CD14-positive monocyte (primary cell): Measurements from ENCODE around the gene RHOU. TPM values are rescaled to one million over a fixed set of nuclear protein-coding genes. Genes with fewer than 3 reads are reported as not detected.
A peak's percentile ranks its signal among the peaks of the same experiment; 100 is the strongest.

Experiments used
- DNase-seq, 3 donors: peaks; one replicate each; pipeline ENCODE4 v3.0.0-alpha.2; 2011 to 2022
- H2AFZ ChIP-seq: 2 replicates; pipeline ENCODE4 v1.6.0; 2012; ENCODE audit warnings: mild to moderate bottlenecking, low read depth, low read length, inconsistent platforms; ENCODE audit not compliant: insufficient read depth, poor library complexity, severe bottlenecking
- H3K27ac ChIP-seq, 2 donors: 1 replicate in 1 of 2; 2 replicates in 1 of 2; pipeline ENCODE4 v1.5.1; 2012 to 2013; ENCODE audit warnings: low read length in 2 of 2, control low read depth in 1 of 2, inconsistent platforms in 1 of 2, low read depth in 1 of 2, mild to moderate bottlenecking in 1 of 2
- H3K27me3 ChIP-seq, 2 donors: one replicate each; pipeline versions ENCODE4 v1.6.0 to v1.6.1; 2011 to 2013; ENCODE audit warnings: low read length in 2 of 2; ENCODE audit not compliant: control insufficient read depth in 2 of 2, insufficient read depth in 2 of 2
- H3K36me3 ChIP-seq, 2 donors: replicated peaks in 1 of 2; 1 replicate in 1 of 2; 2 replicates in 1 of 2; pipeline versions ENCODE4 v1.5.1 to v1.6.1; 2012 to 2013; ENCODE audit warnings: low read length in 2 of 2, control low read depth in 1 of 2, inconsistent platforms in 1 of 2, mild to moderate bottlenecking in 1 of 2; ENCODE audit not compliant: insufficient read depth in 2 of 2, control insufficient read depth in 1 of 2
- H3K4me1 ChIP-seq, 2 donors: 1 replicate in 1 of 2; 2 replicates in 1 of 2; pipeline versions ENCODE4 v1.5.1 to v1.6.1; 2012 to 2013; ENCODE audit warnings: low read length in 2 of 2, control low read depth in 1 of 2, inconsistent platforms in 1 of 2, mild to moderate bottlenecking in 1 of 2, moderate library complexity in 1 of 2; ENCODE audit not compliant: insufficient read depth in 2 of 2, control insufficient read depth in 1 of 2
- H3K4me2 ChIP-seq: replicated peaks from 2 replicates; pipeline ENCODE3; 2012; ENCODE audit warnings: low read length, moderate library complexity, mild to moderate bottlenecking; ENCODE audit not compliant: poor library complexity, severe bottlenecking; ENCODE audit errors: extremely low read depth
- H3K4me3 ChIP-seq, 3 experiments: fragments of 200-600 bp in 1 of 3; sonication (generic) in 1 of 3; replicated peaks in 1 of 3; 1 replicate in 2 of 3; 2 replicates in 1 of 3; pipeline ENCODE4 v1.5.1; 2011 to 2013; ENCODE audit warnings: low read length in 3 of 3, mild to moderate bottlenecking in 3 of 3, control low read depth in 2 of 3, low read depth in 2 of 3, inconsistent platforms in 1 of 3, moderate library complexity in 1 of 3
- H3K79me2 ChIP-seq: 2 replicates; pipeline ENCODE4 v1.6.0; 2012; ENCODE audit warnings: mild to moderate bottlenecking, control low read depth, inconsistent platforms, low read length, moderate library complexity; ENCODE audit not compliant: insufficient read depth
- H3K9ac ChIP-seq: 2 replicates; pipeline ENCODE4 v1.6.0; 2017; ENCODE audit warnings: low read length, mild to moderate bottlenecking; ENCODE audit not compliant: insufficient read depth, poor library complexity, severe bottlenecking
- H3K9me3 ChIP-seq, 2 donors: replicated peaks in 1 of 2; 1 replicate in 1 of 2; 2 replicates in 1 of 2; pipeline versions ENCODE4 v1.5.1 to v1.6.1; 2012 to 2013; ENCODE audit warnings: low read length in 2 of 2, control low read depth in 1 of 2; ENCODE audit not compliant: control insufficient read depth in 1 of 2, insufficient read depth in 1 of 2
- H4K20me1 ChIP-seq: 2 replicates; pipeline ENCODE4 v1.6.0; 2012; ENCODE audit warnings: mild to moderate bottlenecking, low read length, control low read depth, moderate library complexity; ENCODE audit not compliant: insufficient read depth
- H3K27ac Mint-ChIP-seq, 7 donors: one replicate each; pipeline ENCODE4 v1.8.0; 2020; ENCODE audit warnings: mild to moderate bottlenecking in 7 of 7, mixed read lengths in 7 of 7, moderate library complexity in 6 of 7, inconsistent platforms in 2 of 7
- H3K27me3 Mint-ChIP-seq, 3 donors: one replicate each; pipeline ENCODE4 v1.8.0; 2021 to 2022; ENCODE audit warnings: low read depth in 3 of 3, mild to moderate bottlenecking in 3 of 3, mixed read lengths in 3 of 3, moderate library complexity in 3 of 3, inconsistent platforms in 1 of 3
- H3K36me3 Mint-ChIP-seq, 2 donors: one replicate each; pipeline ENCODE4 v1.8.0; 2020; ENCODE audit warnings: mixed read lengths in 2 of 2, inconsistent platforms in 1 of 2, mild to moderate bottlenecking in 1 of 2
- H3K4me1 Mint-ChIP-seq: one replicate; pipeline ENCODE4 v1.8.0; 2020; ENCODE audit warnings: mild to moderate bottlenecking, mixed read lengths
- H3K4me3 Mint-ChIP-seq, 2 donors: one replicate each; pipeline ENCODE4 v1.8.0; 2020; ENCODE audit warnings: mild to moderate bottlenecking in 2 of 2, mixed read lengths in 2 of 2, moderate library complexity in 1 of 2
- H3K9me3 Mint-ChIP-seq, 7 donors: one replicate each; pipeline ENCODE4 v1.8.0; 2020 to 2022; ENCODE audit warnings: mixed read lengths in 7 of 7, mild to moderate bottlenecking in 6 of 7, moderate library complexity in 6 of 7, inconsistent platforms in 2 of 7
- WGBS: methylation state at CpG from one replicate; pipeline ENCODE4 v1.1.5; 2013; ENCODE audit warnings: missing lambda C conversion rate; ENCODE audit not compliant: insufficient coverage; 5-methylcytosine and 5-hydroxymethylcytosine counted together
- intact Hi-C, 2 donors: fragments of 100-400 bp; cut with micrococcal nuclease; formaldehyde crosslinking; loops; one replicate each; pipeline versions ENCODE4 v1.15.0 to v1.15.1; 2023
- polyA plus RNA-seq, 3 donors: library from polyadenylated mRNA; depleted of rRNA in 1 of 3; unstranded in 2 of 3; stranded (reverse) in 1 of 3; fragments of 300-500 nt in 2 of 3; fragments of >200 nt in 1 of 3; fragmentation: Illumina TruSeq in 2 of 3; gene quantifications; 1 replicate in 2 of 3; 2 replicates in 1 of 3; pipeline ENCODE4 v1.2.3, GENCODE V29; 2012 to 2021
- TF ChIP-seq, protein P1 (sequence below): fragments of 200-600 bp; IDR thresholded peaks from one replicate; pipeline ENCODE4 v1.8.0; 2022; ENCODE audit warnings: antibody characterized with exemption, mild to moderate bottlenecking

The RHOU gene
- polyA plus RNA-seq, 3 donors, result 4.1 to 11.6 (median 4.8) TPM

DNA sequence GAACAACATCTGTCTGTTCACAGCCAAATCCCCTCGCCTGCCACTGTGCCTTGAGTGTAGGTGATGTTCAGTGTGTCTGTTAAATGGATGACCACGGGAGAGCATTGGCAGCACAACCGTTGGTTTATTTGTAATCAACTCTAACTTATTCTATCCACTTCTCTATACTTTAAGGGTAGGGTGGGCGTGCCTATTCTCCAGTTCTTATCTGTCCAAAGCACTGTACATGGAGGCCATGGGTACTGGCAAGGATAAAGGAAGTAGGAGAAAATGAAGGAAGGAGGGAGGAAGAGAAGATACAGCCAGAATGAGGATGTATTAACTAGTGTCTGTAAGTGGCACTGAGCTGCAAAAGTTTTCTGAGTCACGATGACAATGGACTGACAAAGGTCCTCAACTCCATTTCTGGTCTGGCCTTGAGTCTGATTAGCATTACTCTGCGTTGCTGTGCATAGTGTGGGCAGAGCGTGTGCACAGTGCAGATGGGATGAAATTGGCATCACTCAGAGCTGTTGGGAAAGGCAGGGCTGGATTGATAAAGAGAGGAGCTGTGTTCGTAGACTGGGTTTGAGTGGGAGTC is 7.1 kb downstream of the RHOU start:
- Mint-ChIP-seq H3K27me3 (no peaks in the 10 kb centered on the region), H3K9me3 (peaks cover 0 to 2% (median 0%) of the 10 kb centered on the region in 7 donors), H3K27ac (peak overlapping the region in 6 of 7 donors; percentile 39 to 89 (median 84)), H3K4me1 (peaks cover 45% of the 10 kb centered on the region), H3K4me3 (no peak overlapping the region), H3K36me3 (peaks cover 76 to 87% of the 10 kb centered on the region in 2 donors)
- no peak overlapping the region for H3K4me2 ChIP-seq
- WGBS, result 80% methylated on average over 4 of the region's 8 CpGs
- no peak overlapping the region for H2AFZ ChIP-seq
- no peak overlapping the region for H3K9ac ChIP-seq
- H3K4me3 ChIP-seq, result no peak overlapping the region
- peaks cover 43 to 93% of the 10 kb centered on the region in 2 donors for H3K36me3 ChIP-seq
- peak; percentile 7 to 42 (median 41) for DNase-seq
- peak overlapping the region in 1 of 2 donors; percentile 66 for H3K27ac ChIP-seq
- TF ChIP-seq, protein P1, sequence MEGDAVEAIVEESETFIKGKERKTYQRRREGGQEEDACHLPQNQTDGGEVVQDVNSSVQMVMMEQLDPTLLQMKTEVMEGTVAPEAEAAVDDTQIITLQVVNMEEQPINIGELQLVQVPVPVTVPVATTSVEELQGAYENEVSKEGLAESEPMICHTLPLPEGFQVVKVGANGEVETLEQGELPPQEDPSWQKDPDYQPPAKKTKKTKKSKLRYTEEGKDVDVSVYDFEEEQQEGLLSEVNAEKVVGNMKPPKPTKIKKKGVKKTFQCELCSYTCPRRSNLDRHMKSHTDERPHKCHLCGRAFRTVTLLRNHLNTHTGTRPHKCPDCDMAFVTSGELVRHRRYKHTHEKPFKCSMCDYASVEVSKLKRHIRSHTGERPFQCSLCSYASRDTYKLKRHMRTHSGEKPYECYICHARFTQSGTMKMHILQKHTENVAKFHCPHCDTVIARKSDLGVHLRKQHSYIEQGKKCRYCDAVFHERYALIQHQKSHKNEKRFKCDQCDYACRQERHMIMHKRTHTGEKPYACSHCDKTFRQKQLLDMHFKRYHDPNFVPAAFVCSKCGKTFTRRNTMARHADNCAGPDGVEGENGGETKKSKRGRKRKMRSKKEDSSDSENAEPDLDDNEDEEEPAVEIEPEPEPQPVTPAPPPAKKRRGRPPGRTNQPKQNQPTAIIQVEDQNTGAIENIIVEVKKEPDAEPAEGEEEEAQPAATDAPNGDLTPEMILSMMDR, result no peak
- no peaks in the 10 kb centered on the region for H3K27me3 ChIP-seq
- H3K79me2 ChIP-seq, result peaks cover 74% of the 10 kb centered on the region
- no peaks in the 10 kb centered on the region for H3K9me3 ChIP-seq
- intact Hi-C loops, result no loop called here
- peaks cover 28 to 43% of the 10 kb centered on the region in 2 donors for H3K4me1 ChIP-seq
- H4K20me1 ChIP-seq, result peaks cover 80% of the 10 kb centered on the region

DNA sequence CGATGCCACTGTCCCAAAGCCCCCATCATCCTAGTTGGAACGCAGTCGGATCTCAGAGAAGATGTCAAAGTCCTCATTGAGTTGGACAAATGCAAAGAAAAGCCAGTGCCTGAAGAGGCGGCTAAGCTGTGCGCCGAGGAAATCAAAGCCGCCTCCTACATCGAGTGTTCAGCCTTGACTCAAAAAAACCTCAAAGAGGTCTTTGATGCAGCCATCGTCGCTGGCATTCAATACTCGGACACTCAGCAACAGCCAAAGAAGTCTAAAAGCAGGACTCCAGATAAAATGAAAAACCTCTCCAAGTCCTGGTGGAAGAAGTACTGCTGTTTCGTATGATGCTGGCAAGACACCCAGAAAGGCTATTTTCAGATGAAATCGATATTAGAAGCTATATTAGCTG is 8.1 kb downstream of the RHOU start:
- Histone ChIP-seq H2AFZ (no peak overlapping the region), H3K4me3 (no peak overlapping the region), H4K20me1 (peaks cover 71% of the 10 kb centered on the region), H3K9me3 (no peaks in the 10 kb centered on the region), H3K27me3 (no peaks in the 10 kb centered on the region), H3K36me3 (peaks cover 40 to 87% of the 10 kb centered on the region in 2 donors), H3K79me2 (peaks cover 64% of the 10 kb centered on the region), H3K9ac (no peak overlapping the region), H3K4me2 (no peak overlapping the region), H3K4me1 (peaks cover 18 to 32% of the 10 kb centered on the region in 2 donors), H3K27ac (peak overlapping the region in 1 of 2 donors; percentile 66)
- DNase-seq, result no peak
- TF ChIP-seq, protein P1, result no peak
- Mint-ChIP-seq H3K27ac (peak overlapping the region in 2 of 7 donors; percentile 17 to 41), H3K36me3 (peaks cover 71 to 82% of the 10 kb centered on the region in 2 donors), H3K9me3 (peaks cover 0 to 2% (median 0%) of the 10 kb centered on the region in 7 donors), H3K4me1 (peaks cover 36% of the 10 kb centered on the region), H3K4me3 (no peak overlapping the region), H3K27me3 (peaks cover 0 to 2% (median 1%) of the 10 kb centered on the region in 3 donors)
- WGBS, result over 99% methylated on average over 10 of the region's 13 CpGs
- intact Hi-C loops, result no loop called here
